ENCODE results near the gene CST5. TPM values are rescaled to one million over a fixed set of nuclear protein-coding genes. Genes with fewer than 3 reads are reported as not detected.
"Not testable (repeated sequence)": the region's sequence is repeated elsewhere in the genome, so short reads cannot be mapped to it uniquely, and the experiment has no call there.

The CST5 gene
- total and polyA plus RNA-seq, 9 donors = not detected

DNA sequence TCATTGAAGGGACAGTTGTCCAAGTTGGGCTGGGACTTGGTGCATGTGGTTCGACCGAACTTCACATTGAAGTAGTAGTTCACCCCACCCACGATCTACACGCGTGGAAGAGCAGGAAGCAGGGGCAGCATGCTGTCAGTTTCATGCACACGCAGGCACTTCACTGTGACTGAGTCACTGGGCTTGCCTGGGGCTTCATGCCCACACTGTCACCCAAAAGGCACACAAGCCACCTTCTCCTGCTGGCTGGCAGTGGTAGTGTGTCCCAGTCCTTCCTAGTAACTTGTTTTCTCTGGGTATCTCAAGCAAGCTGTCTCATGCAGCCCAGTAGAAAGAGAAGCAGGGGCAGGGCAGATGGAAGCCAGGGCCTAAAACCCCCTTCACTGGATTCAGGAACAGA is 2.0 kb downstream of the CST5 start:
- Histone ChIP-seq H3K36me3 (ENCODE audit: control insufficient read depth, insufficient read depth, low read length) (no peaks in the 10 kb centered on the region), H3K9me3 (replicated peaks; ENCODE audit: control insufficient read depth, low read depth, low read length) (no peaks in the 10 kb centered on the region), H3K4me1 (ENCODE audit: control insufficient read depth, insufficient read depth, low read length) (no peaks in the 10 kb centered on the region), H3K4me3 (ENCODE audit: low read length) (no peak overlapping the region), H3K27me3 (ENCODE audit: control insufficient read depth, insufficient read depth, low read length) (no peaks in the 10 kb centered on the region), H3K27ac (ENCODE audit: low read length) (no peak overlapping the region)
- 80% methylated on average over 1 of the region's 6 CpGs for WGBS (ENCODE audit: insufficient coverage)
- DNase-seq = no peak

DNA sequence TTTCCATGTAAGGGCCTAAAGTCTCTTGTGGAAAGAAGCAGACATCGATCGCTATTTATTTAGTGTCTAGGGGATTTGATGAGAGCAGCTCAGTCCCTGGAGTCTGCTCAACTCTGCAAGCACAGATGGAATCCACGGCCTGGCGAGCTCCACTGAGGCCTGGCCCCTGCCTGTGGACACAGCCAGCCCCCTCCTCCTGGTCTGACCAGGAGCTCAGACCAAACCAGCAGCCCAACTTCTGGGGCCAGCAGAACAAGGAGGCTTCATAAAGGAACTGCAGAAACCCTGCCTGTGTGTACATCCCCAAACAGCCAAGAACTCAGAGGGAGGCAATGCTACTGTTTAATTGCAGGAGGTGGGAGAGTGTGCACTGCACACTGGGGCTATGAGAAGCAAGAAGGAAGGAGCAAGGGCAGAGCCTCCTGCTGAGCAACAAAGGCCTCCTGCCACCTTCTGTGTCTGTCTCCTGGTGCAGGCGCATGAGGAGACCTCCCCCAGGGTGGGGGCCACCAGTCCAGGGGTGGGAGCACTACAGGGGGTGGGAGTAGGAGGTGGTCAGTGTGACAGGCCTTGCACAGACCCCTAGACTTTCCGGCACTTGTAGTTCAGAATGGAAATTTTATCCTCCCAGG is 3.8 kb downstream of the CST5 start:
- no peaks in the 10 kb centered on the region for H3K4me1 ChIP-seq (ENCODE audit: control insufficient read depth, insufficient read depth, low read length)
- DNase-seq = no peak
- no peak overlapping the region for H3K27ac ChIP-seq (ENCODE audit: low read length)
- no peaks in the 10 kb centered on the region for H3K9me3 ChIP-seq (replicated peaks; ENCODE audit: control insufficient read depth, low read depth, low read length)
- H3K27me3 ChIP-seq (ENCODE audit: control insufficient read depth, insufficient read depth, low read length) = peaks cover 2% of the 10 kb centered on the region
- no peaks in the 10 kb centered on the region for H3K36me3 ChIP-seq (ENCODE audit: control insufficient read depth, insufficient read depth, low read length)
- H3K4me3 ChIP-seq (ENCODE audit: low read length) = no peak overlapping the region
- WGBS (ENCODE audit: insufficient coverage) = no CpG with 5 or more reads among the region's 6 CpGs

DNA sequence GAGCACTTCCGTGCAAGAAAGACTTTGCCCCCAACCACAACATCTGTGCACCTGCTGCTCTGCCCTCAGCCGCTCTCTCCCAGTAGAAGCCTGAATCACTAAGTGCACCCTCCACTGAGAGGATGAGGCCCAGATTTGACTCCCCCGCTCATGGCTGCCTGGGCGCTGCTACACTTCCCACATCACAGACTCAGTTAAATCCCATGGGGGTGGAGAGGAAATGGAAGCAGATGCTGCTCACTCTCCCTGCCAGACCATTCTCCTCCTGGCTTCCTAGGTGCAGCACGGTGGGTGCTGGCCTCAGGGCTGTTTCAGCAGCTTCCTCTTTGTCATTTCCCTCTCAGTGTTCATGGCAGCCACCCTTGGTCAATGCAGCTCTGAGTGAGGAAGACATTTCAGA is 4.8 kb downstream of the CST5 start:
- Histone ChIP-seq H3K27ac (ENCODE audit: low read length) (no peak overlapping the region), H3K4me3 (ENCODE audit: low read length) (no peak overlapping the region), H3K4me1 (ENCODE audit: control insufficient read depth, insufficient read depth, low read length) (no peaks in the 10 kb centered on the region), H3K36me3 (ENCODE audit: control insufficient read depth, insufficient read depth, low read length) (no peaks in the 10 kb centered on the region), H3K9me3 (replicated peaks; ENCODE audit: control insufficient read depth, low read depth, low read length) (no peaks in the 10 kb centered on the region), H3K27me3 (ENCODE audit: control insufficient read depth, insufficient read depth, low read length) (peaks cover 6% of the 10 kb centered on the region)
- 45% methylated on average over 2 of the region's 5 CpGs for WGBS (ENCODE audit: insufficient coverage)
- peak; percentile 40 for DNase-seq

DNA sequence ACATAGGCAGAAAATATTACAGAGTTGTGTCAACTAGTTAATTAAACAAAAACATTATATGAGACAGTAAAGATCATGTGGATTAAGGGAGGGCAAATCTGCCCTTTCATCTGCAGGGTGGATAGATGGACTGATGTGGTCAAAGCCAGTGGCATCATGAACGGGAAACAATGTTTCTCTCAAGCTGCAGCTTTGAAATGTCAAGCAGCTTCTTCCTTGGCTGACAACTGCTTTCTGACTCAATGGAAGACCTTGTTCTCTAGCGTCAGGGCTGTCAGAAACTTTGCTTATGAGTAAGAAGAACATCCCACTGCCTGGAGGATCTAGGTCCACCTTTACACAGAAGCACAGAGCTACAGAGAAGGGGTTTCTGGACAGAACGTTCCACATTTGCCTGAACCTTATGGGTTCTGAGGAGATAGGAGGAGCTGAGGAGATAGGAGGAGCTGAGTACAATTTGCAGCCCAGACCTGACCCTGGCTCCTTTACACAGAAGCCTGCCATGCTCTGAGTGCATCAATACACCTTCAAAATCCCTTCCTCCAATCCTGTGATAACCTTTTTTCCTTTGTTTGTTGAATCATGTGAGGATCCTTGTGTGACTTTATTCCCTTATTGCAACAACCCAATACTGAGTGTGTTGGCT is 6.1 kb downstream of the CST5 start:
- H3K4me1 ChIP-seq (ENCODE audit: control insufficient read depth, insufficient read depth, low read length) = no peaks in the 10 kb centered on the region
- no peaks in the 10 kb centered on the region for H3K9me3 ChIP-seq (replicated peaks; ENCODE audit: control insufficient read depth, low read depth, low read length)
- H3K27me3 ChIP-seq (ENCODE audit: control insufficient read depth, insufficient read depth, low read length) = peaks cover 6% of the 10 kb centered on the region
- no peak overlapping the region for H3K27ac ChIP-seq (ENCODE audit: low read length)
- 50% methylated on average over 1 of the region's 3 CpGs for WGBS (ENCODE audit: insufficient coverage)
- DNase-seq = no peak
- no peaks in the 10 kb centered on the region for H3K36me3 ChIP-seq (ENCODE audit: control insufficient read depth, insufficient read depth, low read length)
- no peak overlapping the region for H3K4me3 ChIP-seq (ENCODE audit: low read length)

DNA sequence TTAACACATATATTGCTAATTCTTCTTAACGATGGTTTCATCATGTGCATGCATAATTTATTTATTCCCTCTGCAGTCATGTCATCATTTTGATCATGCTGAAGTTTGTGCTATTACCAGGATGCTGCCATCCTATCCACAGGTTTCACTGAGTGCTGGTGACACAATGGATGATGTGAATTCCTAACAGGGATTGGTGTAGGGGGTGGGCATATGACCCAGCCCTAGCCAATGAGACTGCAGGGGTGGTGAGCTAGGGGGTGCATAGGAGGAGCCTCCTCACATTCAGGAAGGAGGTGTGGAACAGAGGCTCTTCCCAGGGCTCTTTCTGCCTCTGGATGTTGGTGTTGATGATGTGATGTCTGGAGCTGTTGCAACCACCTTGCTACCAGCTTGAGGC is 7.5 kb downstream of the CST5 start:
- H3K36me3 ChIP-seq (ENCODE audit: control insufficient read depth, insufficient read depth, low read length) = no peaks in the 10 kb centered on the region
- H3K9me3 ChIP-seq (replicated peaks; ENCODE audit: control insufficient read depth, low read depth, low read length) = no peaks in the 10 kb centered on the region
- DNase-seq = no peak
- no peaks in the 10 kb centered on the region for H3K4me1 ChIP-seq (ENCODE audit: control insufficient read depth, insufficient read depth, low read length)
- no peak overlapping the region for H3K4me3 ChIP-seq (ENCODE audit: low read length)
- peaks cover 9% of the 10 kb centered on the region for H3K27me3 ChIP-seq (ENCODE audit: control insufficient read depth, insufficient read depth, low read length)
- no CpG with 5 or more reads among the region's 1 CpG for whole genome bisulfite sequencing (ENCODE audit: insufficient coverage)
- H3K27ac ChIP-seq (ENCODE audit: low read length) = no peak overlapping the region

DNA sequence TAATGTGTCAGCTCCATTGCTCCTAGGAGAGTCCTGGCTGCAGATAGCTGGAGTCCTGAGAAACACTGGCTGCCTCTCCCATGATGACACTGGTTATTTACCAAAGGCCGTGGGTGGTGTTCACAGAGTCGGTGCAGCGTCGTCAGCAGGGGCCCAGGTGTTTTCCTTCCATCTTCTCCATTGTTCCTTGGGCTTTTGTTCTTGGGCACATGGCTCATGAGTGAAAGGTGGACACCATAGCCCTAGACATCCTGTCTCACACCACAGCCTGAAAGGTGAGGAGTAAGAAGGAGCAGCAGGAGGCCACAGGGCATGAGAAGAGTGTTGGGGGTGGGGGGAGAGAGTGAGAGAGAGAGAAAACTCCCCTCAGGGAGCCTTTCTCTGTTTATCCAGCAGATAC is 9.1 kb downstream of the CST5 start:
- H3K4me3 ChIP-seq (ENCODE audit: low read length) = no peak overlapping the region
- no peaks in the 10 kb centered on the region for H3K4me1 ChIP-seq (ENCODE audit: control insufficient read depth, insufficient read depth, low read length)
- H3K36me3 ChIP-seq (ENCODE audit: control insufficient read depth, insufficient read depth, low read length) = no peaks in the 10 kb centered on the region
- no peak for DNase-seq
- H3K9me3 ChIP-seq (replicated peaks; ENCODE audit: control insufficient read depth, low read depth, low read length) = no peaks in the 10 kb centered on the region
- peaks cover 11% of the 10 kb centered on the region for H3K27me3 ChIP-seq (ENCODE audit: control insufficient read depth, insufficient read depth, low read length)
- no peak overlapping the region for H3K27ac ChIP-seq (ENCODE audit: low read length)
- WGBS (ENCODE audit: insufficient coverage) = 17% methylated on average over 2 of the region's 4 CpGs

DNA sequence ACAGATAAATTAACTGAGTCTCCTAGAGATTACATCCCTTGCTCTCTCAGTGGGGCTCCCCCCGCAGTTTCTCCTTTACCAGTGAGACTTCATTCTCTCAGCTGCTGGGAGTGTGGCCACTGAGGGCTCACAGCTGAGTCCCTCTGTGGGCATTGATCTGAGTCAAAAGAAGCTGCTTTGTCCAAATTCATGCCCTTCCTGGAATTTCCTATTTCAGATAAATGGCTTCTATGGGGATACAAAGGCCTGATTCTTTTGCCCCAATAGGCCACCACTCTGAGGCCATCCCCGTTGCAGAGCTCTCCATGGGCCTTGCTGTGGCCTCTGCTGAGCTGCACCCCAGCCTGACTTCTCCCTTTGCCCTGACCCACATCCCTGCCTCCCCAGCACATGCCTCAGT is 10.0 kb downstream of the CST5 start:
- Histone ChIP-seq H3K27me3 (ENCODE audit: control insufficient read depth, insufficient read depth, low read length) (peaks cover 11% of the 10 kb centered on the region), H3K36me3 (ENCODE audit: control insufficient read depth, insufficient read depth, low read length) (no peaks in the 10 kb centered on the region), H3K27ac (ENCODE audit: low read length) (no peak overlapping the region), H3K9me3 (replicated peaks; ENCODE audit: control insufficient read depth, low read depth, low read length) (no peaks in the 10 kb centered on the region), H3K4me3 (ENCODE audit: low read length) (no peak overlapping the region), H3K4me1 (ENCODE audit: control insufficient read depth, insufficient read depth, low read length) (no peaks in the 10 kb centered on the region)
- peak; percentile 6 for DNase-seq
- WGBS (ENCODE audit: insufficient coverage) = 70% methylated on average over 2 of the region's 2 CpGs

DNA sequence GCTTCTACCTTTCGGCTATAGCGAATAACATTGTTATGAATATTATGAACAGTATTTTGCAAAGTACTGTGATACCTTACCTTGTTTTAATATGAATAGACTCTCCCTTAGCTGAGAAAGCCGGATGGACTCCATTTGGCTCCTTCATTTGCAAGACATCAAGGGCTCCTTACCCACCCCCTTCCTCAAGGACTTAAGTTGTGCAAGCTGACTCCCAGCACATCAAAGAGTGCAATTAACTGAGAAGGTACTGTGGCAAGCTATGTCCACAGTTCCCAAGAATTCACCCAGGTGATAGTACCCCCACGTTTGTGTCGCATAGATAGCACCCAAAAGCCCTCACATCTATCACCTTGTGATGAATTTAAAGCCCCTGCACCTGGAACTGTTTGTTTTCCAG is 11.2 kb downstream of the CST5 start:
- Histone ChIP-seq H3K4me1 (ENCODE audit: control insufficient read depth, insufficient read depth, low read length) (no peaks in the 10 kb centered on the region), H3K36me3 (ENCODE audit: control insufficient read depth, insufficient read depth, low read length) (no peaks in the 10 kb centered on the region), H3K9me3 (replicated peaks; ENCODE audit: control insufficient read depth, low read depth, low read length) (no peaks in the 10 kb centered on the region), H3K27me3 (ENCODE audit: control insufficient read depth, insufficient read depth, low read length) (peaks cover 11% of the 10 kb centered on the region), H3K27ac (ENCODE audit: low read length) (no peak overlapping the region), H3K4me3 (ENCODE audit: low read length) (no peak overlapping the region)
- DNase-seq = no peak
- WGBS (ENCODE audit: insufficient coverage) = 4% methylated on average over 3 of the region's 5 CpGs

DNA sequence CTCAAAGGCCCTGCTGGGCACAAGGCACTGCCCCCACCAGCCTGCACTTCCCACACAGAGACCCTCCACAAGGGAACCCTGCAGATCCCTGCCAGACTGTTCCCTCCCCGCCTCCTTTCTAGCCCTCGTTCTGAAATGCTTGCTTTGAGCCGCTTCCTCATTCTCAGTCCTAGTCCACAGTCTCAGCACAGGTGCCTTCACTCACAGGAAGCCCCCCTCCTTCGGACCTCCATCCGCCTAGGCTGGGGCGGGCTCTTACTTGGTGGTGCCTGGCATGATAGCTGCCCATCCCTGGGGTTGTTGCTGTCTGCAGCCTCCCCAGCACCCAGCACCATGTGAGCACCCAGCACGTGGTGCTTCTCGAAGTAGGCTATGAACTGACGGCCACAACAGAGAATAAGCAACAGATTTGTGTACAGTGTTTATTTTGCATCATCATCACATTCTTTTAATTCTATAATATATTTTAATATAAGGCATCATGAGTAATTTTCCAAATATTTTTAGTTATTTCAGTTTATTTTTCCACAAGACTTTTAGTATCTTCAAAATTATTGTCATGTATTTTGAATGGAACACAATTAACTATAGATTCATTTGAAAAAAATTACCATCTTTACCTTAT is 12.3 kb downstream of the CST5 start:
- no peak overlapping the region for H3K4me3 ChIP-seq (ENCODE audit: low read length)
- no peak for DNase-seq
- no peak overlapping the region for H3K27ac ChIP-seq (ENCODE audit: low read length)
- no peaks in the 10 kb centered on the region for H3K4me1 ChIP-seq (ENCODE audit: control insufficient read depth, insufficient read depth, low read length)
- 49% methylated on average over 5 of the region's 9 CpGs for WGBS (ENCODE audit: insufficient coverage)
- no peaks in the 10 kb centered on the region for H3K36me3 ChIP-seq (ENCODE audit: control insufficient read depth, insufficient read depth, low read length)
- H3K27me3 ChIP-seq (ENCODE audit: control insufficient read depth, insufficient read depth, low read length) = peaks cover 10% of the 10 kb centered on the region
- no peaks in the 10 kb centered on the region for H3K9me3 ChIP-seq (replicated peaks; ENCODE audit: control insufficient read depth, low read depth, low read length)

DNA sequence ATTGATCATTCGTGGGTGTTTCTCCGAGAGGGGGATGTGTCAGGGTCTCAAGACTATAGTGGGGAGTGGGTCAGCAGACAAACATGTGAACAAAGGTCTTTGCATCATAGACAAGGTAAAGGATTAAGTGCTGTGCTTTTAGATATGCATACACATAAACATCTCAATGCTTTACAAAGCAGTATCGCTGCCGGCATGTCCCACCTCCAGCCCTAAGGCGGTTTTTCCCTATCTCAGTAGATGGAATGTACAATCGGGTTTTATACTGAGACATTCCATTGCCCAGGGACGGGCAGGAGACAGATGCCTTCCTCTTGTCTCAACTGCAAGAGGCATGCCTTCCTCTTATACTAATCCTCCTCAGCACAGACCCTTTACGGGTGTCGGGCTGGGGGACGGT is 18.8 kb downstream of the CST5 start:
- not testable (repeated sequence) for H3K4me3 ChIP-seq (ENCODE audit: low read length); H3K27ac ChIP-seq (ENCODE audit: low read length); H3K9me3 ChIP-seq (replicated peaks; ENCODE audit: control insufficient read depth, low read depth, low read length); H3K4me1 ChIP-seq (ENCODE audit: control insufficient read depth, insufficient read depth, low read length); H3K27me3 ChIP-seq (ENCODE audit: control insufficient read depth, insufficient read depth, low read length); H3K36me3 ChIP-seq (ENCODE audit: control insufficient read depth, insufficient read depth, low read length); DNase-seq
- 80% methylated on average over 1 of the region's 10 CpGs for WGBS (ENCODE audit: insufficient coverage)

Data from muscle of leg (tissue), 11 donors.